Inferior parietal cortex (tissue), 1 donor: ENCODE measurements around the gene WDR45B.

Experiments
- DNase-seq: peaks from one replicate; pipeline ENCODE4 v3.0.0-alpha.2; 2016; ENCODE audit errors: extremely low spot score

Gene WDR45B

DNA sequence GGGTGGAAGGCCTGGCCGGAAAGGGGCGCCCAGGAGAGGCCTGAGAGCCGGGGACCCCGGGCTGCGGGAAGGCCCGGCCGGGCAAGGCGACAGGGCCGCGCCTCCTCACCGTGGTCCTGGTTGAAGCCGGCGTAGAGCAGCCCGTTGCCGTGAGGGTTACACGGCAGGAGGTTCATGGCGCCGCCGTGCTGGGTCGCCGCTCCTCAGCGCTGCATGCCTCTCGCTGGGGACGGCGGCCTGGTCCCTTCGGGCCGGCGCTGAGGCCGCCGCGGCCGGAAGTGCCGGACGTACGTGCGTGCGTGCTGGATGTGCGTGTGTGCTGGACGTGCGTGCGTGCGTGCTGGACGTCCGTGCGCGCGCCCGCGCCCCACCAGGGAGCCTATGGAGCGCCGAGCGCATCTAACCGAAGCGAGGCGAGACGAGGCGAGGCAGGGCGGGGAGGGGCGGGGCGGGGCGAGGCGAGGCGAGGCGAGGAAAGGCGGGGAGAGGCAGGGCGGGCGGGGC, at the start of gene WDR45B:
Gene WDR45B, minus strand, starts transcription at position 280 of the 504 bp plus-strand sequence. Its CDS starts 104 bp downstream, at position 176.
- DNase-seq: peak; percentile 91

- DNase-seq: no peak
These were observed 49.5 kb upstream of the WDR45B start for GRCh38 chr17:82697808-82698064.

- no peak for DNase-seq
These were observed 48.9 kb upstream of the WDR45B start for GRCh38 chr17:82696916-82697807.

- no peak for DNase-seq
These were observed 48.0 kb upstream of the WDR45B start for GRCh38 chr17:82696259-82696658.

DNA sequence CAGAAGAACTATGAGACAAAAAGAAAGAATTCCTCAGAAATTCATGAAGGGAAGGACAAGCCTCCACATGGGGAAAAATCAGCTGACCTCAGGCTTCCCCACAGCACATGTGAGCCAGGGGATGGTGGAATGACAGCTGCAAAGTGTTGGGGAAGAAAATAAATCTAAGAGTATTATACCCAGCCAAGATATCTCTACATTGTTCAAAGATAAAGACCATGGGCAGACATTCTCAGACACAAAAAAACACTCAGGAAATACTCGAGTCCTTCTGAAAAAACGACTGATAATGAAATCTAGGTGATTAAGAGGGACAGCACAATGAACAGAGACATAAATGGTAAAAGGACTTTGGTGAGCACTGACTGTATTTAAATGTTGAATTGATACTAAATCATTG, 46.4 kb upstream of the WDR45B start:
- DNase-seq: no peak

GRCh38 chr17:82693168-82693867, 45.1 kb upstream of the WDR45B start:
- no peak for DNase-seq

DNA sequence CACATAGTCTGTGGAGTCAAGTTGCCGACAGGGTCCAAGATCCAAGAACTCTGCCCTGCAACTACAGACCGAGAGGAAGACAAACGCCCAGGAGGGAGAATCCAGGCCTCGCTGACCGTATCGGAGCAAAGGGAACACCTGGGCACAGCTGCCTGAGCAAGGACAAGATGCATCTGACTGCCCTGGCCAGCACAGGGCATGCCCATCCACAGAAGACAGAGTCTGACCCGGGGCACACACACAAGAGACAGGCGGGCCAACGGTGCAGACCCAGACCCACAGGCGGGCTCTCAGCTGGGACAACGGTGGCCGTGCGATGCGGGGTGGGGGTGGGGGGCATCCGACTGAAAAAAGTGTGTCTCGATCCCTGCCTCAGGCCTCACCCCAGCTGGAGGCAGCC, 44.0 kb upstream of the WDR45B start:
- DNase-seq: no peak

DNA sequence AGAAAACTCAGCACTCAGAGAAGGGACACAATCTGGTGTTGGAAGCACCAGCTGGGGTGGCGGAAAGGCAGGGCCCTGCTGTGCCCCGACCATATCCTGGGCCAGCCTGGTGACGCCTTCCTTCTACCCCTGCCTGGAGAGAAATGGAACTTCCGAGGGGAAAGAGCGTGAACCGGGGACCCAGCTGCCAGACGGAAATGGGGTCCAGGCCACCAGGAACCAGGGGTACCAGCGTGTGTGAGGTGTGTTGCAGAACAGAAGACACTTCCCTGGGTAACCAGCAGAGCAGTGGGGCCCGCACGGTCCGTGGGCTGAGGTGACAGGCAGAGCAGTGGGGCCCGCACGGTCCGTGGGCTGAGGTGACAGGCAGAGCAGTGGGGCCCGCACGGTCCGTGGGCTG, 43.5 kb upstream of the WDR45B start:
- DNase-seq: no peak

GRCh38 chr17:82690786-82691489, 42.7 kb upstream of the WDR45B start:
- DNase-seq: peak; percentile 66

DNA sequence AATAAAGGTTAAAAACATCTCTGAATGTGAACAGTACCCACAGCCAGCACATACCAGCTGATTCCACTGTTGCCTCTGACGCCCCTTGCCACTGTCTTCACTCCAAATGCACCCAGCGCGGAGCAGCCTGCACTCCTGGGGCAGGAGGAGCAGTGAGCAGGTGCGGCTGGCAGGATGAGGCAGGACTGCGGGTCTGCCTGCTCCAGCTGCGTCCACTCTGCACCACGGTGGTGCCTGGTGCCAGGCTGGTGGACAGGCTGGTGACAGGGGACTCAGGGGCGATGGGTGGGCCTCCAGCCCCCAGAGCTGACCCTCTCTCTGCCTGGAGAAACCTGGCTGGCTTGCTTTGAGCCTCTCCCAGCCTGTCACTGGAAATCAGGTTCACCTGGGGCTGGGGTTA, 40.8 kb upstream of the WDR45B start:
- no peak for DNase-seq

- no peak for DNase-seq
These were observed 39.6 kb upstream of the WDR45B start for GRCh38 chr17:82687871-82688270.

- DNase-seq: peak; percentile 49
These were observed 39.2 kb upstream of the WDR45B start for GRCh38 chr17:82687375-82687861.

DNA sequence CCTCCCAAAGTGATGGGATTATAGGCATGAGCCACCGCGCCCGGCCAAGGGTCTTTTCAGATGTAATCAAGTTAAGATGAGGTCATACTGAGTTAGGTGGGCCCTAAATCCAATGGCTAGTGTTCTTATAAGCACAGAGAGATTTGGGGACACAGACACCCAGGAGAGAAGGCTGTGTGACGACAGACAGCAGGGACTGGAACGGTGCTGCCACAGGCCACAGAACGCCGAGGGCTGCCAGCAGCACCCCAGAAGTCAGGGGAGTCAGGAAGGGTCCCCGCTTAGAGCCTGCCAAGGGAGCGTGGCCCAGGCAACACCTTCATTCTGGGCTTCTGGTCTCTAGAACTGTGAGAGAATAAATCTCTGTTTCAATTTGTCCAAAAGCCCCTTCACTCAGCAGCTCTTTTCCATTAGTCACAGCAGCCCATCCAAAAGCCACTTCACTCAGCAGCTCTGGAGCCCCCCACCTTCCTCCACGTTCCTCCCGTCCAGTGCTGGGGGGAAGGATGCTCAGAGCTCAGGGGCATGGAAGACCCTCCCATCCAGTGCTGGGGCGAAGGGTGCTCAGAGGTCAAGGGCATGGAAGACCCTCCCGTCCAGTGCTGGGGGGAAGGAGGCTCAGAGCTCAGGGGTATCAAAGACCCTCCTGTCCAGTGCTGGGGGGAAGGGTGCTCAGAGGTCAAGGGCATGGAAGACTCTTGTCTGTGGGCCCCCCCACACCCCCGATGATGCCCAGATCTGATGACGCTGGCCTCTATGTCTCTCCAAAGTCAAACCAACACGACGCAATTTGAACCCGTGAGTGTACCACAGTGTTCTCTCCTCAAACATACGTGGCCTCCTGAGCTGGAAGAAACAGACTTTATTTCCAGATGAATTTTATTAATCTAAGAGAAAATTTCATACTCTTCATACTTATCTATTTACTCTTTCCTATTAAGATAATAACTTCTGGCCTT, 38.4 kb upstream of the WDR45B start:
- no peak for DNase-seq

- DNase-seq: no peak
These were observed 37.0 kb upstream of the WDR45B start for GRCh38 chr17:82685291-82685690.

DNA sequence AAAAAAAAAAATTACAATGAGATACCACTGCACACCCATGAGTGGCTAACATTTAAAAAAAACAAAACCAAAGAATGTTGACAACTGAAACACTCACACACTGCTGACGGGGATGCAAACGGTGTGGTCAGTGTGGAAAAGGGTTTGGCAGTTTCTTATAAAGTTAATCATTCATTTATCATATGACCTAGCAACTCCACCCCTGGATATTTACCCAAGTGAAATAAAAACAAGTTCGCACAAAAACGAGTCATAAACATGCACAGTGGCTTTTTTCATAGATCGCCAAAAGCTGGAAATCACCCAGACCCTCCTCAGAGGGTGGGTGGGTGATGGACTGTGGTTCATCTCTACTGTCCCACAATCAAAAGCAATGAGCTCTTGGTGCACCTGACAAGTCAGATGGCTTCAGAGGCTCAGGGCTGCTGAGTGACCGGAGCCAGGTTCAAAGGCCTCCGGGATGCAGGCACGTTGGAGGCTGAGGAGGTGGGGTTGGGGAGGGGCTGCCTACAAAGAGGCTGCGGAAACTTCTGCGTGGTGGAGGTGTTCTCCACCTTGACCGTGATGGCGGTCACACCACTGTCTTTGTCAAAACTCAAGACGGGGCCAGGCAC, 36.1 kb upstream of the WDR45B start:
- no peak for DNase-seq

GRCh38 chr17:82683534-82683933, 35.3 kb upstream of the WDR45B start:
- DNase-seq: no peak

DNA sequence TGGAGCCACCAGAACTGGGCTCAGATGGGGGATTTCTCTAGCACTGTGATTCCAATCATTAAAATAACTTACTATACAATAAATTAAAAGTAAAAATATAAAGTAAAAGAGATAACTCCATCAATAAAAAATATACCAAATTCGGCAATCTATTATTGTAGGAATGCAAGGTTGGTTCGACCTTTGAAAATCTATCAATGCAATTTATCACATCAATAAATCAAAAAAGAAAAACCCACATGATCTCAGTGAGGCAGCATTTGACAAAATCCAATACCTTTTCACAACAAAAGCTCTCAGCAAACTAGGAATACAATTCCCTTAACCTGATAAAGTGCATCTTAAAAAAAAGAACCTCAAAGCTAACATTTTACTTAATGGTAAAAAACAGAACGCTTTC, 33.3 kb upstream of the WDR45B start:
- no peak for DNase-seq

DNA sequence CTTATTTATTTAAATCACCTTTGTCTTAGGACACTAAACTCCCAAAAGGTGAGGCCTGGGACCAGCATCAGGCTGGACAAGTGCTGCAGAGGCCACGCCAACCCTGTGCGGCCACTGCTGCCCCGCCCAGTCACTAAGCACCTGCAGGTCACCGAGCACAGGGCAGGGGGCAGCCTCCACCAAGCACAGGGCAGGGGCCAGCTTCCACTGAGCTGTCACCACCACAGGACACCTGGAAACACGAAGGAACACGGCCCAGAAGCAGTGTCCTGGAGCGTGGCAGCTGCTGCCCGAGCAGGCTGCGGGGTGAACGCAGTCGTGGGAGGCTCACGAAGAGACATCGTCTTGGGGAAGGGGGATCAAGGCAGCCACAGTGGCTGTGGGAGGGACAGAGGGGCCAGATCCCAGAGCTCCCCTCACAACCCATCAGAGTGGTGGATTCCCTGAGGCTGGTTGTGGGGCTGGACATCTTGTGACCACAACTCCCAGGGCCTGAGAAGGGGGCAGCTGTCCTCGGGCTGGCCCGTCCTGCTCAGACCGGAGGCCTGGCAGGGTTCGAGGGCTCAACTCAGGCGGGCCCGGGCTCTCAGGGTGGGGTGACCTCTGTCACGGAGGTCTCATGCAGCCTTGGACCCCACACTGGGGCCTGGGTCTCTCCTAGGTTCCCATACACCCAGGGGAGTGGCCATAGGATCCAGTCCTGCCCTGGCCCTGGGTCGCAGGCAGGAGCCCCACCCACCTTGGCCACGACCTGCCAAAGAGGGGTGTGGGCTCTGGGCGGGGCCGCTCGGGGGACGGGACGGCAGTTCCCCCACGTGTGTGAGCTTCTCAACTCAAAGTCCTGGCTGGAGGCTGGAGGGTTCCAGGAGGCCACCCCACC, 31.6 kb upstream of the WDR45B start:
- no peak for DNase-seq

- DNase-seq: no peak
These were observed 30.1 kb upstream of the WDR45B start for GRCh38 chr17:82678265-82678891.
